GM23338 (cell line): Measurements from ENCODE around the gene CANT1. TPM values are rescaled to one million over a fixed set of nuclear protein-coding genes. Genes with fewer than 3 reads are reported as not detected.

Source experiments
- ATAC-seq: fragments of 200-7000 bp; cut with Tn5 transposase; 3 replicates; pipeline ENCODE4 v1.9.1; 2020
- DNase-seq: peaks from one replicate; pipeline ENCODE4 v3.0.0-alpha.2; 2015; ENCODE audit warnings: low spot score
- H2AFZ ChIP-seq: fragments of 200-600 bp; sonication (generic); 2 replicates; pipeline ENCODE4 v1.8.0; 2016; ENCODE audit warnings: antibody characterized with exemption, mild to moderate bottlenecking, moderate library complexity
- H3F3A ChIP-seq: fragments of 200-600 bp; sonication (generic); replicated peaks from 2 replicates; pipeline ENCODE4 v1.8.0; 2017; ENCODE audit warnings: antibody characterized with exemption, mixed run types, low read depth
- H3K27ac ChIP-seq: fragments of 200-600 bp; sonication (generic); 2 replicates; pipeline ENCODE4 v1.6.1; 2016; ENCODE audit warnings: low read depth
- H3K27me3 ChIP-seq: fragments of 200-600 bp; sonication (generic); 2 replicates; pipeline ENCODE4 v1.8.0; 2016; ENCODE audit warnings: mild to moderate bottlenecking, mixed run types, moderate library complexity; ENCODE audit not compliant: insufficient read depth
- H3K36me3 ChIP-seq: fragments of 200-600 bp; sonication (generic); 2 replicates; pipeline ENCODE4 v1.8.0; 2016; ENCODE audit warnings: mild to moderate bottlenecking; ENCODE audit not compliant: insufficient read depth
- H3K4me1 ChIP-seq: fragments of 200-600 bp; sonication (generic); 2 replicates; pipeline ENCODE4 v1.8.0; 2016; ENCODE audit warnings: mild to moderate bottlenecking, moderate library complexity; ENCODE audit not compliant: insufficient read depth
- H3K4me2 ChIP-seq: fragments of 200-600 bp; sonication (generic); 2 replicates; pipeline ENCODE4 v1.7.1; 2017; ENCODE audit warnings: mixed run types
- H3K4me3 ChIP-seq: fragments of 200-600 bp; sonication (generic); 2 replicates; pipeline ENCODE4 v1.6.1; 2016; ENCODE audit warnings: mixed run types
- H3K79me2 ChIP-seq: fragments of 200-600 bp; sonication (generic); replicated peaks from 2 replicates; pipeline ENCODE4 v1.8.0; 2017; ENCODE audit warnings: mild to moderate bottlenecking; ENCODE audit not compliant: insufficient read depth
- H3K9me2 ChIP-seq: fragments of 200-600 bp; sonication (generic); 2 replicates; pipeline ENCODE4 v1.8.0; 2017; ENCODE audit not compliant: insufficient read depth
- H4K20me1 ChIP-seq: fragments of 200-600 bp; sonication (generic); replicated peaks from 2 replicates; pipeline ENCODE4 v1.8.0; 2017; ENCODE audit warnings: mild to moderate bottlenecking; ENCODE audit not compliant: insufficient read depth
- H3K27ac Mint-ChIP-seq: 2 replicates; pipeline ENCODE4 v1.8.0; 2020; ENCODE audit warnings: inconsistent platforms, mild to moderate bottlenecking, moderate library complexity, mixed read lengths
- H3K27me3 Mint-ChIP-seq: 3 replicates; pipeline ENCODE4 v1.8.0; 2022; ENCODE audit warnings: low read depth, mild to moderate bottlenecking, moderate library complexity, mixed read lengths, inconsistent platforms; ENCODE audit not compliant: insufficient read depth, poor library complexity
- H3K36me3 Mint-ChIP-seq: 3 replicates; pipeline ENCODE4 v1.8.0; 2021; ENCODE audit warnings: low read depth, mild to moderate bottlenecking, inconsistent platforms, moderate library complexity, mixed read lengths
- H3K4me1 Mint-ChIP-seq: 3 replicates; pipeline ENCODE4 v1.8.0; 2020; ENCODE audit warnings: mild to moderate bottlenecking, inconsistent platforms, mixed read lengths
- H3K4me3 Mint-ChIP-seq: 3 replicates; pipeline ENCODE4 v1.8.0; 2021; ENCODE audit warnings: moderate library complexity, mild to moderate bottlenecking, inconsistent platforms, mixed read lengths
- H3K9me3 Mint-ChIP-seq: 3 replicates; pipeline ENCODE4 v1.8.0; 2020; ENCODE audit warnings: moderate library complexity, mild to moderate bottlenecking, inconsistent platforms, mixed read lengths
- EZH2phosphoT487 ChIP-seq: fragments of 200-600 bp; sonication (generic); IDR thresholded peaks from one replicate; pipeline ENCODE4 v1.8.1; 2018; ENCODE audit warnings: antibody characterized with exemption; ENCODE audit not compliant: unreplicated experiment
- POLR2AphosphoS5 ChIP-seq: IDR thresholded peaks from 2 replicates; pipeline ENCODE4 v1.6.1; 2016; ENCODE audit warnings: antibody characterized with exemption, low read depth
- ZNF114 ChIP-seq: fragments of 250-450 bp; sonication (Bioruptor Pico); IDR thresholded peaks from 2 replicates; pipeline ENCODE4 v1.5.0; 2020; ENCODE audit warnings: mild to moderate bottlenecking, moderate library complexity
- polyA plus RNA-seq: library from polyadenylated mRNA; unstranded; fragments of >200 nt; fragmentation: Nextera tagmentation; extraction: Ambion mirVana; gene quantifications from 2 replicates; pipeline ENCODE4 v1.2.1, GENCODE V29; 2016
- total RNA-seq: library from RNA; depleted of rRNA; stranded (reverse); fragments of >200 nt; shearing (Covaris generic); gene quantifications from 2 replicates; pipeline ENCODE4 v1.2.3, GENCODE V29; 2014
- TF ChIP-seq, protein P1 (sequence below), 2 experiments: fragments of 200-600 bp in 1 of 2; sonication (generic) in 1 of 2; conservative IDR thresholded peaks; 2 replicates each; pipeline versions ENCODE4 v1.5.1 to v1.6.1; 2016 to 2017; ENCODE audit warnings: antibody characterized with exemption in 2 of 2, low read depth in 2 of 2, mild to moderate bottlenecking in 2 of 2, moderate library complexity in 1 of 2
- TF ChIP-seq, protein P2 (sequence below): fragments of 250-450 bp; sonication (Bioruptor Pico); IDR thresholded peaks from 2 replicates; pipeline ENCODE4 v1.5.0; 2020; ENCODE audit warnings: mild to moderate bottlenecking, moderate library complexity

Gene CANT1
- total and polyA plus RNA-seq, 2 experiments from 2014 or later: 5.9 to 38.8 TPM

DNA sequence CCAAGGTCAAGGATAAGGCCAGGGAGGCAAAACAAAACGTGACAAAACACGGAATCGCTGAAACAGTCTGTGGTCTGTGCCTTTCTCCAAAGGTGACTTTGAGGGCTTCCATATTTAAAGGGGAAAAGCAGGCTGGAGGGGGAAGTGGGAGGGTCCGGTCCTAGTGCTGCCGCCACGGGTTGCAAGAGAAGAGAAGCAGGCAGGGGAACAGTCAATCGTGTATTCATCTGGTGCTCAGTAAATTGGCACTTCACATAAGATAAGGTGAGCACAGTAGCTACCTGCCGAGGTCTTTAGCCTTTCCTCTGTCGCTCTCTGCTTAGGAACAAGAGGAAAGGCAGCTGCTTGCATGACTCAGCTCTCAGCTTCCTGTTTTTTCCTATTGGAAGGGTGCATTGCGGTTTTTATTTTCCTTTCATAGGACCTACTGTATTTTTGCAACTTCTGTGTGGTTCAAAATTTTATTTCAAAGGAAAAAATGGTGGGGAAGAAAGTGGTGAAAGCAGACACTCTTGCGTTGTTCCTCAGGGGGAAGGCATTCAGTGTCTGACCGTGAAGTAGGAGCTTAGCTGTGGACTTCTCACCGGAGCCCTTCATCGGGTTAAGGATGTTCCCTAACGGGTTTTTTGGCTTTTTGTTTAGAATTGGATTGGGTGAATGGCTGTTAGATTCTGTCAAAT is 22.8 kb downstream of the CANT1 start:
- ATAC-seq (peak; percentile 89), DNase-seq (peak; percentile 51)
- Histone ChIP-seq H3K9me2 (no peaks in the 10 kb centered on the region), H3F3A (no peaks in the 10 kb centered on the region), H3K4me1 (peaks cover 10% of the 10 kb centered on the region), H2AFZ (no peak overlapping the region), H3K4me3 (no peak overlapping the region; the same call in 1 of the 2 replicates), H4K20me1 (no peaks in the 10 kb centered on the region), H3K79me2 (no peaks in the 10 kb centered on the region), H3K27ac (0 out of 2 replicates have a peak overlapping the region, but pooled peaks have one; percentile 8), H3K36me3 (0 out of 2 replicates have a peak, but pooled peaks cover 3% of the 10 kb centered on the region), H3K4me2 (peak overlapping the region; percentile 11), H3K27me3 (no peaks in the 10 kb centered on the region)
- H3K4me1 Mint-ChIP-seq: peaks cover 14% of the 10 kb centered on the region; the same call in 2 of the 3 replicates
- H3K4me3 Mint-ChIP-seq: peak overlapping the region; percentile 55; the same call in 2 of the 3 replicates
- no peaks in the 10 kb centered on the region for H3K9me3 Mint-ChIP-seq
- peak overlapping the region; percentile 91 for H3K27ac Mint-ChIP-seq
- peaks cover 8% of the 10 kb centered on the region; the same call in 2 of the 3 replicates for H3K36me3 Mint-ChIP-seq
- H3K27me3 Mint-ChIP-seq: peaks cover 14% of the 10 kb centered on the region
- TF ChIP-seq POLR2AphosphoS5: no peak
- TF ChIP-seq, protein P1, sequence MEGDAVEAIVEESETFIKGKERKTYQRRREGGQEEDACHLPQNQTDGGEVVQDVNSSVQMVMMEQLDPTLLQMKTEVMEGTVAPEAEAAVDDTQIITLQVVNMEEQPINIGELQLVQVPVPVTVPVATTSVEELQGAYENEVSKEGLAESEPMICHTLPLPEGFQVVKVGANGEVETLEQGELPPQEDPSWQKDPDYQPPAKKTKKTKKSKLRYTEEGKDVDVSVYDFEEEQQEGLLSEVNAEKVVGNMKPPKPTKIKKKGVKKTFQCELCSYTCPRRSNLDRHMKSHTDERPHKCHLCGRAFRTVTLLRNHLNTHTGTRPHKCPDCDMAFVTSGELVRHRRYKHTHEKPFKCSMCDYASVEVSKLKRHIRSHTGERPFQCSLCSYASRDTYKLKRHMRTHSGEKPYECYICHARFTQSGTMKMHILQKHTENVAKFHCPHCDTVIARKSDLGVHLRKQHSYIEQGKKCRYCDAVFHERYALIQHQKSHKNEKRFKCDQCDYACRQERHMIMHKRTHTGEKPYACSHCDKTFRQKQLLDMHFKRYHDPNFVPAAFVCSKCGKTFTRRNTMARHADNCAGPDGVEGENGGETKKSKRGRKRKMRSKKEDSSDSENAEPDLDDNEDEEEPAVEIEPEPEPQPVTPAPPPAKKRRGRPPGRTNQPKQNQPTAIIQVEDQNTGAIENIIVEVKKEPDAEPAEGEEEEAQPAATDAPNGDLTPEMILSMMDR (conservative IDR thresholded peaks at IDR 0.05; ENCODE audit: low read depth in 2 of 2): 0 out of 4 replicates have a peak, but pooled peaks of 1 of the 2 experiments have one; percentile 1

DNA sequence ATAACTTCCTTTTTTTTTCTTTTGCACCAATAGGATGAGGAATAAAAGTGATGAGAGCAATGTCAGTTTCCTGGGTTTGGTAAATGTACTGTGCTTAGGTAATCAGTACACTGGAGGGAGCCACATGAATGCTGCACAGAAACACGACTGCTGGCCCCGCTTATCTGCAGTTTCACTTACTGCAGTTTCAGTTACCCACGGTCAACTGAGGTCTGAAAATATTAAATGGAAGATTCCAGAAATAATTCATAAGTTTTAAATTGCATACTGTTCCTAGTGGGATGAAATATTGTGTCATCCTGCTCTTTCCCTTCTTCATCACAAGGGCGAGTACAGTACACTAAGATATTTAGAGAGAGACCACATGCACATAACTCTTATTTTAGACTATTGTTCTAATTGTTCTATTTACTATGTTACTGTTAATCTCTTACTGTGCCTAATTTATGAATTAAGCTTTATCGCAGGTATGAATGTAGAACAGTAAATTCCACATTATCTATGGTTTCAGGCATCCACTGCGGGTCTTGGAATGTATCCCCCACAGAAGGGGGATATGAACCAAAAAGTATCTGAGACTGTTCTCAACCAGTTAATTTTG is 23.4 kb downstream of the CANT1 start:
- peak overlapping the region; percentile 55; the same call in 1 of the 3 replicates for H3K4me3 Mint-ChIP-seq
- TF ChIP-seq, protein P2, sequence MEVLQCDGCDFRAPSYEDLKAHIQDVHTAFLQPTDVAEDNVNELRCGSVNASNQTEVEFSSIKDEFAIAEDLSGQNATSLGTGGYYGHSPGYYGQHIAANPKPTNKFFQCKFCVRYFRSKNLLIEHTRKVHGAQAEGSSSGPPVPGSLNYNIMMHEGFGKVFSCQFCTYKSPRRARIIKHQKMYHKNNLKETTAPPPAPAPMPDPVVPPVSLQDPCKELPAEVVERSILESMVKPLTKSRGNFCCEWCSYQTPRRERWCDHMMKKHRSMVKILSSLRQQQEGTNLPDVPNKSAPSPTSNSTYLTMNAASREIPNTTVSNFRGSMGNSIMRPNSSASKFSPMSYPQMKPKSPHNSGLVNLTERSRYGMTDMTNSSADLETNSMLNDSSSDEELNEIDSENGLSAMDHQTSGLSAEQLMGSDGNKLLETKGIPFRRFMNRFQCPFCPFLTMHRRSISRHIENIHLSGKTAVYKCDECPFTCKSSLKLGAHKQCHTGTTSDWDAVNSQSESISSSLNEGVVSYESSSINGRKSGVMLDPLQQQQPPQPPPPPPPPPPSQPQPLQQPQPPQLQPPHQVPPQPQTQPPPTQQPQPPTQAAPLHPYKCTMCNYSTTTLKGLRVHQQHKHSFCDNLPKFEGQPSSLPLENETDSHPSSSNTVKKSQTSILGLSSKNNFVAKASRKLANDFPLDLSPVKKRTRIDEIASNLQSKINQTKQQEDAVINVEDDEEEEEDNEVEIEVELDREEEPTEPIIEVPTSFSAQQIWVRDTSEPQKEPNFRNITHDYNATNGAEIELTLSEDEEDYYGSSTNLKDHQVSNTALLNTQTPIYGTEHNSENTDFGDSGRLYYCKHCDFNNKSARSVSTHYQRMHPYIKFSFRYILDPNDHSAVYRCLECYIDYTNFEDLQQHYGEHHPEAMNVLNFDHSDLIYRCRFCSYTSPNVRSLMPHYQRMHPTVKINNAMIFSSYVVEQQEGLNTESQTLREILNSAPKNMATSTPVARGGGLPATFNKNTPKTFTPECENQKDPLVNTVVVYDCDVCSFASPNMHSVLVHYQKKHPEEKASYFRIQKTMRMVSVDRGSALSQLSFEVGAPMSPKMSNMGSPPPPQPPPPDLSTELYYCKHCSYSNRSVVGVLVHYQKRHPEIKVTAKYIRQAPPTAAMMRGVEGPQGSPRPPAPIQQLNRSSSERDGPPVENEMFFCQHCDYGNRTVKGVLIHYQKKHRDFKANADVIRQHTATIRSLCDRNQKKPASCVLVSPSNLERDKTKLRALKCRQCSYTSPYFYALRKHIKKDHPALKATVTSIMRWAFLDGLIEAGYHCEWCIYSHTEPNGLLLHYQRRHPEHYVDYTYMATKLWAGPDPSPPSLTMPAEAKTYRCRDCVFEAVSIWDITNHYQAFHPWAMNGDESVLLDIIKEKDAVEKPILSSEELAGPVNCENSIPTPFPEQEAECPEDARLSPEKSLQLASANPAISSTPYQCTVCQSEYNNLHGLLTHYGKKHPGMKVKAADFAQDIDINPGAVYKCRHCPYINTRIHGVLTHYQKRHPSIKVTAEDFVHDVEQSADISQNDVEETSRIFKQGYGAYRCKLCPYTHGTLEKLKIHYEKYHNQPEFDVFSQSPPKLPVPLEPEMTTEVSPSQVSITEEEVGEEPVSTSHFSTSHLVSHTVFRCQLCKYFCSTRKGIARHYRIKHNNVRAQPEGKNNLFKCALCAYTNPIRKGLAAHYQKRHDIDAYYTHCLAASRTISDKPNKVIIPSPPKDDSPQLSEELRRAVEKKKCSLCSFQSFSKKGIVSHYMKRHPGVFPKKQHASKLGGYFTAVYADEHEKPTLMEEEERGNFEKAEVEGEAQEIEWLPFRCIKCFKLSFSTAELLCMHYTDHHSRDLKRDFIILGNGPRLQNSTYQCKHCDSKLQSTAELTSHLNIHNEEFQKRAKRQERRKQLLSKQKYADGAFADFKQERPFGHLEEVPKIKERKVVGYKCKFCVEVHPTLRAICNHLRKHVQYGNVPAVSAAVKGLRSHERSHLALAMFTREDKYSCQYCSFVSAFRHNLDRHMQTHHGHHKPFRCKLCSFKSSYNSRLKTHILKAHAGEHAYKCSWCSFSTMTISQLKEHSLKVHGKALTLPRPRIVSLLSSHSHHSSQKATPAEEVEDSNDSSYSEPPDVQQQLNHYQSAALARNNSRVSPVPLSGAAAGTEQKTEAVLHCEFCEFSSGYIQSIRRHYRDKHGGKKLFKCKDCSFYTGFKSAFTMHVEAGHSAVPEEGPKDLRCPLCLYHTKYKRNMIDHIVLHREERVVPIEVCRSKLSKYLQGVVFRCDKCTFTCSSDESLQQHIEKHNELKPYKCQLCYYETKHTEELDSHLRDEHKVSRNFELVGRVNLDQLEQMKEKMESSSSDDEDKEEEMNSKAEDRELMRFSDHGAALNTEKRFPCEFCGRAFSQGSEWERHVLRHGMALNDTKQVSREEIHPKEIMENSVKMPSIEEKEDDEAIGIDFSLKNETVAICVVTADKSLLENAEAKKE (CRISPR knock-in tag): no peak
- no peak for TF ChIP-seq EZH2phosphoT487
- no peak for TF ChIP-seq ZNF114
- TF ChIP-seq, protein P1 (conservative IDR thresholded peaks at IDR 0.05; ENCODE audit: low read depth in 2 of 2): peak in 1 of 2 experiments; percentile 13; a peak in 1 of 4 replicates

More for the DNA sequence above, 23.4 kb downstream of the CANT1 start:
- H3K4me1 ChIP-seq: peaks cover 10% of the 10 kb centered on the region
- peak overlapping the region; percentile 91 for H3K27ac Mint-ChIP-seq
- no peak overlapping the region for H3K4me3 ChIP-seq
- peaks cover 14% of the 10 kb centered on the region for H3K4me1 Mint-ChIP-seq
- no peaks in the 10 kb centered on the region for H3K9me2 ChIP-seq
- DNase-seq: no peak
- no peaks in the 10 kb centered on the region for H3K27me3 ChIP-seq
- H3K36me3 ChIP-seq: 0 out of 2 replicates have a peak, but pooled peaks cover 3% of the 10 kb centered on the region
- H3K4me2 ChIP-seq: peak overlapping the region; percentile 11
- peaks cover 6% of the 10 kb centered on the region; the same call in 2 of the 3 replicates for H3K36me3 Mint-ChIP-seq
- H3K79me2 ChIP-seq: no peaks in the 10 kb centered on the region
- no peak overlapping the region for H3K27ac ChIP-seq
- H3F3A ChIP-seq: no peaks in the 10 kb centered on the region
- H3K9me3 Mint-ChIP-seq: no peaks in the 10 kb centered on the region
- ATAC-seq: no peak
- no peaks in the 10 kb centered on the region for H4K20me1 ChIP-seq
- H2AFZ ChIP-seq: no peak overlapping the region
- H3K27me3 Mint-ChIP-seq: peaks cover 13% of the 10 kb centered on the region
